SK-N-SH treated with all-trans-retinoic acid at 6 μM for 48 hours (cell line): ENCODE data around the gene DENND6A.

Source experiments
- CSDC2 ChIP-seq: fragments of 250-450 bp; sonication (Bioruptor Pico); IDR thresholded peaks from 2 replicates; pipeline ENCODE4 v1.5.0; 2020; ENCODE audit warnings: mild to moderate bottlenecking, moderate library complexity
- GLIS3 ChIP-seq: fragments of 250-450 bp; sonication (Bioruptor Pico); IDR thresholded peaks from 2 replicates; pipeline ENCODE4 v1.5.0; 2020; ENCODE audit warnings: mild to moderate bottlenecking, moderate library complexity
- ISL1 ChIP-seq: fragments of 250-450 bp; sonication (Bioruptor Pico); IDR thresholded peaks from 2 replicates; pipeline ENCODE4 v2.1.2; 2022; ENCODE audit warnings: mild to moderate bottlenecking, moderate library complexity
- OSR1 ChIP-seq: fragments of 250-450 bp; sonication (Bioruptor Pico); IDR thresholded peaks from 2 replicates; pipeline ENCODE4 v1.8.0; 2022; ENCODE audit warnings: moderate library complexity, mild to moderate bottlenecking, inconsistent platforms
- RARB ChIP-seq: fragments of 250-450 bp; sonication (Bioruptor Pico); IDR thresholded peaks from 2 replicates; pipeline ENCODE4 v1.8.0; 2021; ENCODE audit warnings: mild to moderate bottlenecking, moderate library complexity
- TOX ChIP-seq: fragments of 250-450 bp; sonication (Bioruptor Pico); IDR thresholded peaks from 2 replicates; pipeline ENCODE4 v1.8.0; 2021; ENCODE audit warnings: mild to moderate bottlenecking, moderate library complexity, borderline replicate concordance
- ZFP3 ChIP-seq: fragments of 250-450 bp; sonication (Bioruptor Pico); IDR thresholded peaks from 2 replicates; pipeline ENCODE4 v1.5.0; 2020; ENCODE audit warnings: mild to moderate bottlenecking, moderate library complexity
- ZFP30 ChIP-seq: fragments of 450-650 bp; formaldehyde crosslinking; IDR thresholded peaks from 2 replicates; pipeline ENCODE4 v1.5.0; 2022; ENCODE audit warnings: mild to moderate bottlenecking, moderate library complexity
- ZNF565 ChIP-seq: fragments of 450-650 bp; formaldehyde crosslinking; conservative IDR thresholded peaks from 2 replicates; pipeline ENCODE4 v1.5.0; 2020; ENCODE audit warnings: low read depth, mild to moderate bottlenecking, moderate library complexity
- ZNF8 ChIP-seq: fragments of 450-650 bp; formaldehyde crosslinking; IDR thresholded peaks from 2 replicates; pipeline ENCODE4 v1.5.0; 2020; ENCODE audit warnings: mild to moderate bottlenecking, moderate library complexity
- TF ChIP-seq, protein P1 (sequence below): fragments of 250-450 bp; sonication (Bioruptor Pico); IDR thresholded peaks from 2 replicates; pipeline ENCODE4 v1.5.1; 2021; ENCODE audit warnings: mild to moderate bottlenecking, moderate library complexity
- TF ChIP-seq, protein P2 (sequence below): fragments of 250-450 bp; sonication (Bioruptor Pico); IDR thresholded peaks from 2 replicates; pipeline ENCODE4 v1.5.1; 2020; ENCODE audit warnings: low read depth, mild to moderate bottlenecking, moderate library complexity
- TF ChIP-seq, protein P3 (sequence below): fragments of 250-450 bp; sonication (Bioruptor Pico); IDR thresholded peaks from 2 replicates; pipeline ENCODE4 v1.8.0; 2021; ENCODE audit warnings: low read depth, mild to moderate bottlenecking, moderate library complexity, borderline replicate concordance
- TF ChIP-seq, protein P4 (sequence below): fragments of 250-450 bp; sonication (Bioruptor Pico); IDR thresholded peaks from 2 replicates; pipeline ENCODE4 v1.8.0; 2020; ENCODE audit warnings: mild to moderate bottlenecking, moderate library complexity, borderline replicate concordance

DNA sequence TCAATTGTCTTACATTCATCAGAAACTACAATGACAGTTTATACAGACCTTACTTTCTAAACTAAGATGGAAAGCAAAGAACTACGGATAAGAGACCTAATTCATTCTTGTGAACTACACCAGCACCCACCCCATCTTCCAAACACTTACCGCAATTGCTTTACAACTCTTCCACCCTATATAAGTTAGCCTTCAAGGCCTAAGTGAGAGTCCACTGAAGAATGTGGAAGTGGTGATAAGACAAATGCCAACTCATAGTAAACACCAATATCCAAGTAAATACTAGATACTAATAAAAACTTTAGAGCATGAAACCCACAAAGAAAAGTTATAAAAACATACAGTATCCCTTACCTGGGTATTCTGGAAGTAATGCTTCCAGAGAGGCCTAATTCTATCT is 109.3 kb downstream of the DENND6A start:
- no peak for TF ChIP-seq OSR1 (CRISPR knock-in tag)
- TF ChIP-seq ISL1 (CRISPR knock-in tag) = no peak
- TF ChIP-seq, protein P1, sequence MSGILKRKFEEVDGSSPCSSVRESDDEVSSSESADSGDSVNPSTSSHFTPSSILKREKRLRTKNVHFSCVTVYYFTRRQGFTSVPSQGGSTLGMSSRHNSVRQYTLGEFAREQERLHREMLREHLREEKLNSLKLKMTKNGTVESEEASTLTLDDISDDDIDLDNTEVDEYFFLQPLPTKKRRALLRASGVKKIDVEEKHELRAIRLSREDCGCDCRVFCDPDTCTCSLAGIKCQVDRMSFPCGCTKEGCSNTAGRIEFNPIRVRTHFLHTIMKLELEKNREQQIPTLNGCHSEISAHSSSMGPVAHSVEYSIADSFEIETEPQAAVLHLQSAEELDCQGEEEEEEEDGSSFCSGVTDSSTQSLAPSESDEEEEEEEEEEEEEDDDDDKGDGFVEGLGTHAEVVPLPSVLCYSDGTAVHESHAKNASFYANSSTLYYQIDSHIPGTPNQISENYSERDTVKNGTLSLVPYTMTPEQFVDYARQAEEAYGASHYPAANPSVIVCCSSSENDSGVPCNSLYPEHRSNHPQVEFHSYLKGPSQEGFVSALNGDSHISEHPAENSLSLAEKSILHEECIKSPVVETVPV (CRISPR knock-in tag) = no peak
- TF ChIP-seq ZNF8 (CRISPR knock-in tag) = no peak
- TF ChIP-seq, protein P2, sequence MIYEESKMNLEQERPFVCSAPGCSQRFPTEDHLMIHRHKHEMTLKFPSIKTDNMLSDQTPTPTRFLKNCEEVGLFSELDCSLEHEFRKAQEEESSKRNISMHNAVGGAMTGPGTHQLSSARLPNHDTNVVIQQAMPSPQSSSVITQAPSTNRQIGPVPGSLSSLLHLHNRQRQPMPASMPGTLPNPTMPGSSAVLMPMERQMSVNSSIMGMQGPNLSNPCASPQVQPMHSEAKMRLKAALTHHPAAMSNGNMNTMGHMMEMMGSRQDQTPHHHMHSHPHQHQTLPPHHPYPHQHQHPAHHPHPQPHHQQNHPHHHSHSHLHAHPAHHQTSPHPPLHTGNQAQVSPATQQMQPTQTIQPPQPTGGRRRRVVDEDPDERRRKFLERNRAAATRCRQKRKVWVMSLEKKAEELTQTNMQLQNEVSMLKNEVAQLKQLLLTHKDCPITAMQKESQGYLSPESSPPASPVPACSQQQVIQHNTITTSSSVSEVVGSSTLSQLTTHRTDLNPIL = no peak
- TF ChIP-seq, protein P3, sequence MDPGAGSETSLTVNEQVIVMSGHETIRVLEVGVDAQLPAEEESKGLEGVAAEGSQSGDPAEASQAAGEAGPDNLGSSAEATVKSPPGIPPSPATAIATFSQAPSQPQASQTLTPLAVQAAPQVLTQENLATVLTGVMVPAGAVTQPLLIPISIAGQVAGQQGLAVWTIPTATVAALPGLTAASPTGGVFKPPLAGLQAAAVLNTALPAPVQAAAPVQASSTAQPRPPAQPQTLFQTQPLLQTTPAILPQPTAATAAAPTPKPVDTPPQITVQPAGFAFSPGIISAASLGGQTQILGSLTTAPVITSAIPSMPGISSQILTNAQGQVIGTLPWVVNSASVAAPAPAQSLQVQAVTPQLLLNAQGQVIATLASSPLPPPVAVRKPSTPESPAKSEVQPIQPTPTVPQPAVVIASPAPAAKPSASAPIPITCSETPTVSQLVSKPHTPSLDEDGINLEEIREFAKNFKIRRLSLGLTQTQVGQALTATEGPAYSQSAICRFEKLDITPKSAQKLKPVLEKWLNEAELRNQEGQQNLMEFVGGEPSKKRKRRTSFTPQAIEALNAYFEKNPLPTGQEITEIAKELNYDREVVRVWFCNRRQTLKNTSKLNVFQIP (CRISPR knock-in tag) = no peak
- TF ChIP-seq TOX = no peak
- TF ChIP-seq, protein P4, sequence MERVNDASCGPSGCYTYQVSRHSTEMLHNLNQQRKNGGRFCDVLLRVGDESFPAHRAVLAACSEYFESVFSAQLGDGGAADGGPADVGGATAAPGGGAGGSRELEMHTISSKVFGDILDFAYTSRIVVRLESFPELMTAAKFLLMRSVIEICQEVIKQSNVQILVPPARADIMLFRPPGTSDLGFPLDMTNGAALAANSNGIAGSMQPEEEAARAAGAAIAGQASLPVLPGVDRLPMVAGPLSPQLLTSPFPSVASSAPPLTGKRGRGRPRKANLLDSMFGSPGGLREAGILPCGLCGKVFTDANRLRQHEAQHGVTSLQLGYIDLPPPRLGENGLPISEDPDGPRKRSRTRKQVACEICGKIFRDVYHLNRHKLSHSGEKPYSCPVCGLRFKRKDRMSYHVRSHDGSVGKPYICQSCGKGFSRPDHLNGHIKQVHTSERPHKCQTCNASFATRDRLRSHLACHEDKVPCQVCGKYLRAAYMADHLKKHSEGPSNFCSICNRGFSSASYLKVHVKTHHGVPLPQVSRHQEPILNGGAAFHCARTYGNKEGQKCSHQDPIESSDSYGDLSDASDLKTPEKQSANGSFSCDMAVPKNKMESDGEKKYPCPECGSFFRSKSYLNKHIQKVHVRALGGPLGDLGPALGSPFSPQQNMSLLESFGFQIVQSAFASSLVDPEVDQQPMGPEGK = no peak
- no peak for TF ChIP-seq ZFP30 (CRISPR knock-in tag)
- no peak for TF ChIP-seq CSDC2
- TF ChIP-seq RARB = no peak
- no peak for TF ChIP-seq ZNF565
- TF ChIP-seq GLIS3 (CRISPR knock-in tag) = no peak
- TF ChIP-seq ZFP3 (CRISPR knock-in tag) = no peak
